HG03432 (cell line): Measurements from ENCODE around the gene COPE.
"Not testable (repeated sequence)": the region's sequence is repeated elsewhere in the genome, so short reads cannot be mapped to it uniquely, and the experiment has no call there.

ENCODE experiments used
- ATAC-seq: cut with Tn5 transposase; IDR thresholded peaks from one replicate; pipeline ENCODE4 v1.9.1; 2021; ENCODE audit warnings: mild to moderate bottlenecking, moderate library complexity; ENCODE audit not compliant: unreplicated experiment

Gene COPE

GRCh38 chr19:18940769-18941627 lies 21.8 kb upstream of the COPE start, which contains the start of gene HOMER3:
Gene HOMER3, minus strand, starts transcription at chr19:18941217. Its CDS starts 2,235 bp downstream, at chr19:18938982.
- peak; percentile 46 for ATAC-seq

GRCh38 chr19:18939922-18940768 lies 21.0 kb upstream of the COPE start:
- no peak for ATAC-seq

DNA sequence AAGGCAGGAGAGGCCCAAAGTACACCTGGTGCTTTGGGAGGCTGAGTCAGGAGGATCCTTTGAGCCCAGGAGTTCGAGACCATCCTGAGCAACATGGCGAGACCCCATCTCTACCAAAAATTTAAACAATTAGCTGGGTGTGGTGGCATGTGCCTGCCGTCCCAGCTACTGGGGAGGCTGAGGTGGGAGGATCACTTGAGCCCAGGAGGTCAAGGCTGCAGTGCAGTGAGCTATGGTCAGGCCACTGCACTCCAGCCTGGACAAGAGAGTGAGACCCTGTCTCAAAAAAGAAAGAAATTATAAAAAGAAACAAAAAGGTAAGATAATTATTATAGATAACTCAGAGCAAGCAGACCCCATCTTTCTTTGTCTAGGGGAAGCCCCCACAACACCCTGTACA lies 20.0 kb upstream of the COPE start:
- no peak for ATAC-seq

DNA sequence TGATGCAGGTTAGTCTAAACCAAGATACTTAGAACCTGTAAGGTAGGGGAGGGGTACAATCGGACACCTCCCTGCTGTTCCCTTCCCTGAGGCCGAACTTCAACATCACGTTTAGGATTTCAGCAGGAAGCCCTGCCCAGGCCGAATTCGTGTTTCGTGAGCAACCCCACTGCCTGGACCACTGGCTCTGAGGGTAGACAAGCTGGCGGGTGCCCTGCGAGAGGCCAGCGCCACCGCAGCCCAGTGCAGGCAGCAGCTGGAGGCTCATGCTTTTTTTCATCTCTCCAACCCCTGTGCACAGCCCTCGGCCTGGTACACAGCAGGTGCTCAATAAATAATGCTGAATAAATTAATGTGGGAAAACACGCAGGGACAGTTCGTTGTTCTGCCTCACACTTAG lies 14.1 kb upstream of the COPE start:
- ATAC-seq: no peak

DNA sequence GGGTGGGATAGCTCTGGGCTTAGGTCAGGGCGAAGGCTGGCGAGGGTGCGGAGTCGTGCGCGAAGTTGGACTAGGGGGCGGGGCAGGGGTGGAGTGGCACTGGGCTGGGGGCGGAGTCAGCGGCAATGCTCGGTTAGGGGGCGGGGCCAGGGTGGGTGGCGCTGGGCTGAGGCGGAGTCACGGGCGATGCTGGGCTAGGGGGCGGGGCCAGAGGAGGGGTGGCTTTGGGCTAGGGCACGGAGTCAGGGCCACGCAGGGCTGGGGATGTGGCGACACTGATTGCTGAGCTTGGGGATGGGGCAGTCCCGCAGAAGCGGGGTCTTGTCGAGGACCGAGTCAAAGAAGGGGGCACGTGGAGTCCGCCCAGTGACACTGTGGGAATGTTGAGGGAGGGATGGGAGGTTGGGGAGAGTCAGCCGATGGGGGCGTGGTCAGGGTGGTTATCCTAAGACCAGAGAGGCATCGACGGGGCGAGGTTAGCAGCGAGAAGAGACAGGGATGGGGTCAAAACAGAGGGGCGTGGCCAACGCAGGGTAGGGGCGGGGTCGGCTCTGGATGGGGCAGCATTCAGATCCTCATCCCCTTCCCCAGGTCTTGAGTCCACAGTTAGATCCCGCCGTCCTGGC lies 13.1 kb upstream of the COPE start:
- ATAC-seq: no peak

DNA sequence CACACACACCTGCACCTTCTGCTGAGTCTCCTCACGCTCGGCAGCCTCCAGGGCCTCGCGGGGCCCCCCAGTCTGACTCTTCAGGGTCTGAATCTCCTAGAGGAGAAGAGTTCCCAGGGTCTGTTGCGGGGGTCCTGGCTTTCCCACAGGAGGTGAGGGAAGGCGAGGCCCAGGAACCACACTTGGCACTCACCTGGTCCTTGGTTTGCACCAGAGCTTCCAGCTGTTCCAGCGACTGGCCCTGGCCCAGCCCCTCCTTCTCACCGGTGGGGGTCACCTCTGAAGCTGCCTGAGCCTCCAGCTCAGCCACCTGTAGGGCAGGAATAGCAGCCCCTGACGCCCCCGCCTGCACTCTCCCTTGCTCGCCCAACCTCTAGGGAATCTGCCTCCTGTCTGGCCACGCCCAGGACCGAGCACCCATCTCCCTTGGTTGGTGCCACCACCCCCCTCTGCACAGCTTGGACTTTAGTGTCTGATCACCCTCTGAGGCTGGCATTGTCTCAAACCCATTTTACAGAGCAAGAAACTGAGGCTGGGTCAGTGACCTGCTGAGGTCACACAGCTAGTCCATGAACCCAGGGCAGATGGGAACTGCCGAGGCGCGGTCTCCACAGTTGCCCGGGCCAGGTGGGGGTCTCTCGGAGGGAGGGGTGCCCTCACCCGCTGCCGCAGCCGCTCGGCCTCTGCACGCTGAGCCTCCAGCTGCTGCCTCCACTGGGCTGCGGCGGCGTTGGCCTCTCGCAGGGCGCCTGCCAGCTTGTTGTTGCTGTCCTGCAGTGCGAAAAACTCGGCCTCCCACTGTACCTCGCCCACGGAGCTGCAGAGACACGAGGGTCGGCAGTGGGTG lies 12.4 kb upstream of the COPE start:
- ATAC-seq: no peak

- ATAC-seq: no peak
These were observed 10.1 kb upstream of the COPE start for GRCh38 chr19:18929311-18929710.

GRCh38 chr19:18928018-18928805 lies 9.0 kb upstream of the COPE start:
- ATAC-seq: no peak

DNA sequence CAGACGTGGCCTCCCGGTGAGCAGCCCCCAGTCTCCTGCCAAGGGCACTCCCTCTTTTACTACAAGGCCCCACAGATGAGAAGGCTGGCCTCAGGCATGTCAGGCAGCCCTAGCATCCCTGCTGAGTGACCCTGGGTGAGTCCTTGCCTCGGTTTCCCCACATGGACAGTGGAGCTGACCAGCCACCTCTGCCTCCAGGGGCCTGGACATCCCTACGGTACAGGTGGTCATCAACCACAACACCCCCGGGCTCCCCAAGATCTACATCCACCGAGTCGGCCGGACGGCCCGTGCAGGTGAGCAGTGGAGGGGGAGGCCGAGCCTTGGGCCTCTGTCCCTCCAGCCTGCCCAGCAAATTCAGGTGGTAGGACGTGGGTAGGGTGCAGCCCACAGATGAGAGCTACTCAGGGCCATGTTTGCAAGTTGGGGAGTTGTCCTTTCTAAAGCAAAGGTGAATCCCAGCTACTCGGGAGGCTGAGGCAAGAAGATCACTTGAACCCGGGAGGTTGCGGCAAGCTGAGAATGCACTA lies 5.6 kb upstream of the COPE start:
- ATAC-seq: no peak

DNA sequence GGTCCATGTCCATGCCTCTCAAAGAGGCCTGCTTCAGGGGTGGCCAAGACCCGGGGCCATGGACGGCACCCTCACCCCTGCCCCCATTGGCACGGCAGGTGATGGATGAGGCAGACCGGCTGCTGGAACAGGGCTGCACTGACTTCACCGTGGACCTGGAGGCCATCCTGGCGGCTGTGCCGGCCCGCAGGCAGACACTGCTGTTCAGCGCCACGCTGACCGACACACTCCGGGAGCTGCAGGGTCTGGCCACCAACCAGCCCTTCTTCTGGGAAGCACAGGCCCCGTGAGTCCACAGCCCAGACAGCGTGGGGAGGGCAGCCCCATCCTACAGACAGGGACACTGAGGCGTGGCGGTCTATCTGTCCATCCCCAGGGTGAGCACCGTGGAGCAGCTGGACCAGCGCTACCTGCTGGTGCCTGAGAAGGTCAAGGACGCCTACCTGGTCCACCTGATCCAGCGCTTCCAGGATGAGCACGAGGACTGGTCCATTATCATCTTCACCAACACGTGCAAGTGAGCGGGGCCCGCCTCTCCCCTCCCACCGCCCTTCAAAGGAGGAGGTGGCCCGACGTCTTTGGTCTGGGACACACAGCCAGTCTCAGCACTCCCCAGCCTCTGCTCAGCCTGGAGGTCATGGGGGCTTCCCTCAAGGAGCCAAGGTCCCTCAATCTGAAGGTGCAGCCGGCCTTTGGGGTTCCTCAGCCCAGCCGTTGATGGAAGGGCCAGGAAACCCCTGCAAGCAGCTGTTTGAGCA lies 3.2 kb upstream of the COPE start:
- no peak for ATAC-seq

GRCh38 chr19:18921593-18921992 lies 2.4 kb upstream of the COPE start:
- ATAC-seq: no peak

DNA sequence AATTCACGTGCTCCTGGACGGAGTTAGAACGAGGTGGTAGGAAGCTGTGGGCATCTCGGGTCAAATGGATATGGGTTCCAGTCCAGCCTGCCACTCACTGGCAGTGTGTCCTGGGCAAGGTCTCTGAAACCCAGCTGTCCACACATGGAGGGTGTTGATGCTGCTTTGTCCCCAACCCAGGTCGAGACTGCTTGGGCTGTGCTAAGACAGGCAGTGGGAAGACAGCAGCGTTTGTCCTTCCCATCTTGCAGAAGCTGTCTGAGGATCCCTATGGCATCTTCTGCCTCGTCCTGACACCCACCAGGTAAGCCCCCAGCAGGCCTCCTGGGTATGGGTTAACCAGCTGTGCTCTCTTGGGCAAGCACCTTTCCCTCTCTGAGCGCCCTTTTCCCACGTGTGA lies 1.2 kb upstream of the COPE start:
- no peak for ATAC-seq

GRCh38 chr19:18919900-18920214 lies 670 bp upstream of the COPE start:
- no peak for ATAC-seq

DNA sequence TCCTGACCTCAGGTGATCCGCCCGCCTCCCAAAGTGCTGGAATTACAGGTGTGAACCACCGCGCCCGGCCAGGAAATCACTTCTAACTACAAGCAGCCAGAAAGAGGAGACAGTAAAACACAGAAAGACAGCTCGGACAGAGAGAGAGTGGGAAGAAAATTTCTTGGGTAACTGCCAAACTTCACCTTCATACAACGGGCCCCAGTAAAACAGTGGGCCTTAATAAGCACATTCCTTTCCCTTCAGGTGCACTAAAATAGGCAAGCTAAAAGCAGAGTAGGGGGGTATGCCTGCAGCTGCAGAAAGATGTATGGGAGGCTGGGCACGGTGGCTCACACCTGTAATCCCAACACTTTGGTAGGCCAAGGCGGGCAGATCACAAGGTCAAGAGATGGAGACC lies 1.6 kb downstream of the COPE start:
- not testable (repeated sequence) for ATAC-seq

GRCh38 chr19:18915639-18916038 lies 3.5 kb downstream of the COPE start:
- ATAC-seq: no peak

DNA sequence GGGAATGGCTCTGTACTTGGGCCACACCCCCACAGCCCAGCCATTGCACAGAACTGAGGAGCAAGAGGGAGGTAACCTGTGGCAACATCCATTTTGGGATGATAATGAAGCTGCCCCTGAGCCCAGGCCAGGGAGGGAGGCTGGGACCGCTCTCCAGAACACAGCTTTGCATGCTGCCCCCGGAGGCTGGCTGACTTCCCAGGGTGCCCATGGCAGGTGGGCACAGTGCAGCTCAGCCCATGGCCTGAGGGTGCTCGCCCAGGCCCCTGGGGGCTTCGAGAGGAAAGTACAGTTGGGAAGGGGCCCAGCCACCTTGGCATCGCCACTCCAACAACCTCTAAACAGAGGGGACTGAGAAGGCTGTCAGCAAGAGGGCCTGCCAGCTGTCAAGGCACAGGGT lies 5.7 kb downstream of the COPE start:
- ATAC-seq: no peak

GRCh38 chr19:18912933-18913332 lies 6.3 kb downstream of the COPE start:
- ATAC-seq: no peak

DNA sequence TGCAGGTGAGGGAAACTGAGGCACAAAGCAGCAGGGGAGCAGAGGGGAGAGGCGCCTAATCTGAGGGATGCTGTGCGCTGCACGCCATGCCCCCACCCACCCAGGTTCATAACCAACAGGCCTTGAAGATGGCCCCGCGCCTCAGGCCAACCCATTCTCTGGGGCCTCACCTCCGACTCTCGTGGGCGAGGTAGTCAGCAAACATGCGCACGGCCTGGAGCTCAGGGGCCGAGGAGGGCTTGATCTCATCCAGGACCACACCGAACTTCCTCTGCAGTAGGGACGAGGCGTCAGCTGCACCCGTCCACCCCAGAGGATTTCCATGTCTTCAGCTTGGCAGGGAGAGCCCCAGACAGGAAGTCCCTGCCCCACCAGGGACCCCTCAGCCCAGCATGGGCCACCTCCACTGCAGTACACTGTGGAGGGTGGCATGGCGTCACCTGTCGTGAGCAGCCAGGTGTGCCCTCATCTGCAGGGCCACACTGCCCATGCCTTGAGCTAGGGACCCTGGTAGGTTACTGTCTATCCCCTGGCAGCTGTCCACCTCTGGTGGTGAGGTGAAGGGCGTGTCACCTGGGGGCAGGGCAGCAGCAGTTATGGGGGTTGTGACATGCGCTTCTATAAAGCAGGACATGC lies 8.3 kb downstream of the COPE start:
- ATAC-seq: no peak

DNA sequence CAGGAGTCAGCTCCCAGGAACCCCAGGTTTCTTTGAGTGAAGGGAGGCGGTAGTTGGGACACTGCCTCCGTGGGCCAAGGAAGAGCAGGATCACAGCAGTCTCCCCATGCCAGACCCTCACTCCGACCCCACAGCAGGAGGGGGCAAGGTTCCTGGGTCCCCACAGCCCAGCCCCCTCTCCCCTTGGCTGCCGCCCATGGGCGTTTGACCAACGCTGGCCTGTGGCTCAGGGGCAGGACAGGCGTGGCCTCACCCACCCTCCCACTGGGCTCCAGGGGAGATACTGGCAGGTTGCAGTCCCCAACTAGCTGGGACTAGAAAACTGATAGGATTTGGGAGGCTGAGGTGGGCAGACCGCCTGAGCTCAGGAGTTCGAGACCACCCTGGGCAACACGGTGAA lies 9.2 kb downstream of the COPE start:
- no peak for ATAC-seq
